HG03354 (cell line): ENCODE results near the gene BLMH.

ENCODE experiments used
- ATAC-seq: cut with Tn5 transposase; IDR thresholded peaks from one replicate; pipeline ENCODE4 v1.9.1; 2021; ENCODE audit warnings: mild to moderate bottlenecking; ENCODE audit not compliant: unreplicated experiment, poor library complexity, severe bottlenecking

The BLMH gene

DNA sequence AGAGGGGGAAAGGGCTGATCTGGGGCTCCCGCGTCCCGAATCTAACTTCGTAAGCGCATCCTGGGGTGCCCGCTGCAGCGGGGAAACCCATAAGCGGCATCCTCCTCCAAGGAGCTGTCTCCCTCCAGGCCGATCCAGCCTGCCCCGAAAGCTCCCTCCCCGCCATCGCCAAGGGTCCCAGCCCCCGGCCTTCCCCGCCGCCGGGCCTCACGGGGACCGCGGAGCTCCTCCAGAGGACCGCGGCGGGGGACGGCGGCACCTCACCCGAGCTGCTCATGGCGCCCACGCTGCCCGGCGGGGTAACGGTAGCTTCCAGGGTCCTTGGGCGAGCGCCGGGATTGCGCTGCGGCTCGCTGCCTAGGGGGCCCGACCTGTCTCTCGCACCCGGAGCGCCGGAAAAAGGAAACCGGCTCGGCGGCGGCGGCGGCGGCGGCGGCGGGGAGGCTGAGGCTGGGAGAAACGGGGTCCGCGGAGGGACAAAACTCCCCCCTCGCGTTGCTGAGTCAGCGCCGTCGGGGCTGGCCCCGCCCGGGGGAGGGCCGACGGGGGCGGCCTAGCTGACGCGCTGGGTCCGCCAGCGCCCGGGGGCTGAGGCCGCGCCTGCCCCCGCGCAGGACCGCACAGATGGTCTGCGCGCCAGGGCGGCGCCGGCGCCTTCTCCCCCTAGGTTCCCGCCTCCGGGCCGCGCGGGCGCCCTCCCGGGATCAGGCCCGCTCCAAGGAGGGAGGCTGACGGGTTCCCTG lies at the start of gene BLMH:
TSS of gene BLMH (minus strand) at position 402 of the 743 bp plus-strand sequence. CDS start at position 277, 125 bp downstream.
- ATAC-seq: peak; percentile 71

GRCh38 chr17:30340801-30341356 lies 49.1 kb upstream of the BLMH start:
- ATAC-seq: no peak

GRCh38 chr17:30339086-30339485 lies 47.3 kb upstream of the BLMH start:
- ATAC-seq: no peak

GRCh38 chr17:30337393-30337999 lies 45.8 kb upstream of the BLMH start:
- ATAC-seq: no peak

- ATAC-seq: peak; percentile 44
Measured at GRCh38 chr17:30336369-30337171, 44.8 kb upstream of the BLMH start.

DNA sequence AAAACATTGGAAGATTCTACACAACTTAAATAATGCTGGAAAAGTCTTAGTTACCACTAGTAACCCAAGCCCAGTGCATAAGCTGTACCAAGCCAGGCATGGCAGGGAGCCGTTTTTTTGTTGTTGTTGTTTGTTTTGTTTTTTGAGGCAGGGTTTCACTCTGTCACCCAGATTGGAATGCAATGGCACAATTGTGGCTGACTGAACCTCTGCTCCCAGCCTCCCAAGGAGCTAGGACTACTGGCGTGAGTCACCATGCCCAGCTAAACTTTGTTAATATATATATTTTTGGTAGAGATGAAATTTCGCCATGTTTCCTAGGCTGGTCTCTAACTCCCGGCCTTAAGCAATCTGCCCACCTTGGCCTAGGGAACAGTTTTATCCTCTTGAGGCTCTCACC lies 42.7 kb upstream of the BLMH start:
- ATAC-seq: no peak

GRCh38 chr17:30333503-30334360 lies 42.0 kb upstream of the BLMH start, which contains the start of gene TMIGD1:
TSS of gene TMIGD1 (minus strand) at chr17:30334057. CDS start at chr17:30332133, 1,924 bp downstream.
- ATAC-seq: no peak

DNA sequence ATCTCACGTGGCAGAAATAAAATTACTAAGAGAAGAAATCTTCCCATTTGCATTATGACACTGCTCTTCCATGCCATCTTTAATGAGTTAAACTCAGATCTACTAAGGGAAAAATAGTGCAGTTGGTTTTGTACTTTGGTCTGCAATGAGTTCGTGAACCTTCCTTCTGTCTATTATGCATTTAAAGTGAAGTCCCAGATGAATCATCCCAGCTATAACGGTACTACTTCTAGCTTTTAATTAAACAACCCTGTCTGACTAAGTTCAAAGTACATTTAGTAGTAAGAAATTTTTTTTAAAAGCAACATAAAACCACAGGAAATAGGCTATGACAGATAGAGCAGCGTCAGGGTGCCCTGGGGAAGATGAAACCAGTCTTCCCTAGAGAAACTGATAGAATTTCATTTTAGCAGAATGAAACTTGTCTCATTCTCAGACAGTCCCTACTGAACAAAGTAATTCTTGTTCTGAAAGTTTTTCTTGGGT lies 40.4 kb upstream of the BLMH start:
- ATAC-seq: no peak

- ATAC-seq: no peak
Measured at GRCh38 chr17:30326809-30327208, 35.1 kb upstream of the BLMH start.

DNA sequence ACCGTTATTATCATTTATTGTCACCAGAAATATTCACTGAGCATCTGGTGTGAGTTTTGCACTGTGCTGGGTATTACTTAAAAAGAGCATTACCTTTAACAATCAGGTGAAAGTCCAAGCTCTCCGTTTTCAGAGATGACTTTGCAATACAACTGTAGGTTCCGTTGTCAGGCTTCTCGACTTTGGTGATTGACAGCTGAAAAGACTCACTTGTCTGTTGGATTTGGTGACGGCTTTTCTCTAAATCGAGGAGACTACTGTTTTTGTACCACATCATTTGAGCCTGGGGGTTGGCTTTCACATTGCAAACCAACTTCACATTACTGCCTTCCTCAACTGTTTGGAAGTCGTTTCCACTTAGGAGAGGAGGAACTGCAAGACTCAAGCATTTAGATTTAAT lies 33.0 kb upstream of the BLMH start:
- ATAC-seq: no peak

GRCh38 chr17:30323895-30324319 lies 32.2 kb upstream of the BLMH start:
- ATAC-seq: no peak

- ATAC-seq: no peak
Measured at GRCh38 chr17:30323262-30323894, 31.6 kb upstream of the BLMH start.

DNA sequence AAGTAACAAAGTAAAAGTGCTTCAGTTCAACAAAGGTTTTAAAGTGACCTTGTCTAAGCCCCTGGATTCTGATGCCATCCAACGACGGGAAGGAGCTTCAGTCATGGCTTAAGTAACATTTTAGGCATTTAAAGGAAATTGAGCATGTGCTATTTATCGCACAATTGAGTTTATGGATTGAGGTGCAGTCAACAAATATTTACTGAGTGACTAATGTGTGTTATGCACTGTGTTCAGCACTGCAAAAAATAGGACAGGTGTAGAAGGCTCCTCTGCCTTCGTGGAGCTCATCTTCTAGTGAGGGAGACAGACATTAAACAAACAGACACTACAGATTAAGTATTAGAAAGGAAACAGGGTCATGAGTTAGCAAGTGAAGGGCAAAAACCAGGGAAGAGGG lies 29.6 kb upstream of the BLMH start:
- no peak for ATAC-seq

DNA sequence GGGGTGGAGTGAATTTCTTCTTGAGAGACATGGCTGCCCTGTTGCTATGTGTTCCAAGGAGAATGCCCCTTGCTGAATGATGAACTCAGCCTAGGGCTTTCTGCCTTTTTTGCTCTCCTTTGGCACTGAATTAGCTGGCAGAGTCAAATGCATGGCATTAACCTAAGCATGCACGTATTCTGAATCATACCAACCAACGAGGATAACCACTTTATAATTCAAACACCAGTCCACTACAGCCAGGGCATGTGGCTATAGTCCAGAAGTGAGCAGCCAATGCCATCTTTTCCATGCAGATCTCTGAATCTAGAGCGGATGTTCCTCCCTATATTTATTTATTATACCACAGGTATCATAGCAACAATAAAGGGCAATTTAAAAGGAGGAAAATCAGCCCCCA lies 26.4 kb upstream of the BLMH start:
- ATAC-seq: no peak

- no peak for ATAC-seq
Measured at GRCh38 chr17:30316736-30317135, 25.0 kb upstream of the BLMH start.

DNA sequence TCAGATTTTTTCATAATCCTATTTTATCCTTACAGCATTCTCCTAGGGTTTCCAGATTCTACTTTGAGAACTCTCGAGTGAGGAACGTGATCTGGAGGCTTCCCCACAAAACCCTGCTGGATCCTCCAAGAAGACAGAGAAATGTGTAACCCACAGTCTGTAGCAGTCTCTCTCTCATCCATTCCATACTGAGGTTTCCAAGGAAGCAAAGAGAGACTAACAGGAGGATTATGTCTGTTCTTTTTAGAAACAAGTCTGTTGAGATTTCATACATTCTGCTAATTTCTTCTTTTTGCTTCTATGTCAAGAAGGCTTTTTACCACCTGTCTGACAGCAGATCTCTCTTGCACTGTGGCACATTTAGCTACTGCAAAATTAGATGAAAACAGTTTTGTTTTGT lies 23.4 kb upstream of the BLMH start:
- ATAC-seq: no peak

- no peak for ATAC-seq
Measured at GRCh38 chr17:30314474-30314873, 22.7 kb upstream of the BLMH start.

DNA sequence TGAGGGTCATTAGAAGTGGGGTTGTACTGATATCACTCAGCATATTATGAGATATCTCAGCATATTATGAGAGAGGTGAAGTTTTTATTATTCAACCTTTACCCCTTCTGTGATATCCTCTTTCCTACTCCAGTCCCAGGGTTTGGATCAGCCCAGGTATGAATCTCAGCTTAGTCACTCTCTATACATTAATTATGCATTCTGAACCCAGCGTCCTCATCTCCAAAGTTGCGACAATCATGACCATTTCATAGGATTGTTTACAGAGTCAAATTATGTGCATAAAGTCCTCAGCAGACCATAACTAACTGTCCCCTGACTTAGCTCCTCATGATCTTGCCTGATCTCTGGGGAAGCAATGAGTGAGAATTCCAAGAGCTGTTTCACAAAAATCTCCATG lies 20.5 kb upstream of the BLMH start:
- ATAC-seq: no peak

DNA sequence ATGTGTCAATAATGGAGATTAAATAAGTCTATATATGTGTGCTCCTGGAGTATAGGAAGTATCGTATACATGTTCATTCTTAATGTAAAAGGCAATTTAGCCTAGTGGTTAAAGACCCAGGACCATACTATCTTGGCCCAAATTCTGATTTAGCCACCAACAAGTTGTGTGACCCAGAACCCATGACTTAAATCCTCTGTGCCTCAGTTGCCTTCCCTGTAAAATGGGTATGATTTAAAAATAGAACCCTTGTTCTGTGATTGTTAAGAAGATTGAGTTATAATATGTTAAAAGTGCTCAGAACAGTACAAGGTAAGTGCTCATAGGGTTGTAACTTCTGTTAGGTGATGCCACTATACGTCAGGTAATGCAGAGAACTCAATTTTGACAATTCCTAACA lies 18.8 kb upstream of the BLMH start:
- ATAC-seq: no peak
